ENCODE measurements around the gene KLHDC4.

Gene KLHDC4

GRCh38 chr16:87697792-87698191 is 68.0 kb downstream of the KLHDC4 start:
- Histone ChIP-seq H3K9me3 (ENCODE audit: control insufficient read depth, low read length) (no peaks in the 10 kb centered on the region), H2BK15ac (ENCODE audit: low read depth, poor library complexity, severe bottlenecking) (no peak overlapping the region), H2AK5ac (ENCODE audit: low read length, severe bottlenecking) (no peak overlapping the region), H3K18ac (ENCODE audit: low read depth in 1 of 2, low read length in 2 of 2) (no peak overlapping the region), H4K91ac (ENCODE audit: low read length) (no peak overlapping the region), H3K9ac (ENCODE audit: low read length) (no peak overlapping the region), H3K14ac (ENCODE audit: low read length in 2 of 2) (no peak overlapping the region), H2BK120ac (ENCODE audit: low read depth, low read length) (no peak overlapping the region), H3K27me3 (ENCODE audit: control insufficient read depth in 1 of 2, insufficient read depth in 1 of 2, low read length in 2 of 2) (no peaks in the 10 kb centered on the region), H3K4ac (ENCODE audit: low read depth in 1 of 2, low read length in 2 of 2) (no peak overlapping the region), H2AFZ (ENCODE audit: low read depth, low read length) (no peak overlapping the region), H4K8ac (ENCODE audit: low read length) (no peak overlapping the region), H2BK5ac (ENCODE audit: low read depth, low read length, poor library complexity, severe bottlenecking) (no peak overlapping the region), H3K4me1 (ENCODE audit: control insufficient read depth, insufficient read depth, low read depth, low read length) (peaks cover 3% of the 10 kb centered on the region), H3K4me2 (ENCODE audit: low read length, poor library complexity, severe bottlenecking) (no peak overlapping the region), H3K36me3 (ENCODE audit: control insufficient read depth in 1 of 2, insufficient read depth in 2 of 2, low read depth in 1 of 2, low read length in 2 of 2) (peaks cover 15 to 77% of the 10 kb centered on the region in 2 experiments), H2BK12ac (ENCODE audit: low read length in 2 of 2) (no peak overlapping the region), H3K4me3 (ENCODE audit: insufficient read depth in 1 of 2, low read depth in 1 of 2, low read length in 2 of 2) (no peak overlapping the region), H3K27ac (ENCODE audit: low read length, poor library complexity, severe bottlenecking) (no peak overlapping the region), H3K79me1 (replicated peaks; ENCODE audit: low read length, poor library complexity, severe bottlenecking) (no peaks in the 10 kb centered on the region), H3K23ac (ENCODE audit: low read length in 2 of 2) (no peak overlapping the region)
- 93% methylated on average over 14 of the region's 14 CpGs for WGBS
- no peak for DNase-seq

GRCh38 chr16:87697256-87697655 is 68.5 kb downstream of the KLHDC4 start:
- H4K91ac ChIP-seq (ENCODE audit: low read length) = no peak overlapping the region
- no peaks in the 10 kb centered on the region for H3K9me3 ChIP-seq (ENCODE audit: control insufficient read depth, low read length)
- H2AFZ ChIP-seq (ENCODE audit: low read depth, low read length) = no peak overlapping the region
- H2AK5ac ChIP-seq (ENCODE audit: low read length, severe bottlenecking) = no peak overlapping the region
- no peak overlapping the region for H3K18ac ChIP-seq (ENCODE audit: low read depth in 1 of 2, low read length in 2 of 2)
- no peak overlapping the region for H3K4ac ChIP-seq (ENCODE audit: low read depth in 1 of 2, low read length in 2 of 2)
- no peak overlapping the region for H3K23ac ChIP-seq (ENCODE audit: low read length in 2 of 2)
- H3K27me3 ChIP-seq (ENCODE audit: control insufficient read depth in 1 of 2, insufficient read depth in 1 of 2, low read length in 2 of 2) = peaks cover 0 to 4% of the 10 kb centered on the region in 2 experiments
- no peak overlapping the region for H4K8ac ChIP-seq (ENCODE audit: low read length)
- H3K9ac ChIP-seq (ENCODE audit: low read length) = no peak overlapping the region
- DNase-seq = no peak
- H2BK5ac ChIP-seq (ENCODE audit: low read depth, low read length, poor library complexity, severe bottlenecking) = no peak overlapping the region
- H3K4me1 ChIP-seq (ENCODE audit: control insufficient read depth, insufficient read depth, low read depth, low read length) = peaks cover 5% of the 10 kb centered on the region
- H3K4me3 ChIP-seq (ENCODE audit: insufficient read depth in 1 of 2, low read depth in 1 of 2, low read length in 2 of 2) = no peak overlapping the region
- no peak overlapping the region for H2BK15ac ChIP-seq (ENCODE audit: low read depth, poor library complexity, severe bottlenecking)
- peaks cover 12 to 73% of the 10 kb centered on the region in 2 experiments for H3K36me3 ChIP-seq (ENCODE audit: control insufficient read depth in 1 of 2, insufficient read depth in 2 of 2, low read depth in 1 of 2, low read length in 2 of 2)
- no peak overlapping the region for H2BK12ac ChIP-seq (ENCODE audit: low read length in 2 of 2)
- H3K14ac ChIP-seq (ENCODE audit: low read length in 2 of 2) = no peak overlapping the region
- no peaks in the 10 kb centered on the region for H3K79me1 ChIP-seq (replicated peaks; ENCODE audit: low read length, poor library complexity, severe bottlenecking)
- H3K4me2 ChIP-seq (ENCODE audit: low read length, poor library complexity, severe bottlenecking) = no peak overlapping the region
- WGBS = 98% methylated on average over 21 of the region's 21 CpGs
- H3K27ac ChIP-seq (ENCODE audit: low read length, poor library complexity, severe bottlenecking) = no peak overlapping the region
- H2BK120ac ChIP-seq (ENCODE audit: low read depth, low read length) = no peak overlapping the region

GRCh38 chr16:87696726-87697125 is 69.1 kb downstream of the KLHDC4 start:
- Histone ChIP-seq H4K91ac (ENCODE audit: low read length) (no peak overlapping the region), H2BK15ac (ENCODE audit: low read depth, poor library complexity, severe bottlenecking) (no peak overlapping the region), H2BK120ac (ENCODE audit: low read depth, low read length) (no peak overlapping the region), H3K79me1 (replicated peaks; ENCODE audit: low read length, poor library complexity, severe bottlenecking) (no peaks in the 10 kb centered on the region), H3K18ac (ENCODE audit: low read depth in 1 of 2, low read length in 2 of 2) (no peak overlapping the region), H3K9ac (ENCODE audit: low read length) (no peak overlapping the region), H3K23ac (ENCODE audit: low read length in 2 of 2) (no peak overlapping the region), H3K4me2 (ENCODE audit: low read length, poor library complexity, severe bottlenecking) (no peak overlapping the region), H3K14ac (ENCODE audit: low read length in 2 of 2) (no peak overlapping the region), H3K36me3 (ENCODE audit: control insufficient read depth in 1 of 2, insufficient read depth in 2 of 2, low read depth in 1 of 2, low read length in 2 of 2) (peaks cover 12 to 68% of the 10 kb centered on the region in 2 experiments), H3K9me3 (ENCODE audit: control insufficient read depth, low read length) (no peaks in the 10 kb centered on the region), H3K4me1 (ENCODE audit: control insufficient read depth, insufficient read depth, low read depth, low read length) (peaks cover 5% of the 10 kb centered on the region), H2AK5ac (ENCODE audit: low read length, severe bottlenecking) (no peak overlapping the region), H2BK12ac (ENCODE audit: low read length in 2 of 2) (no peak overlapping the region), H2AFZ (ENCODE audit: low read depth, low read length) (no peak overlapping the region), H4K8ac (ENCODE audit: low read length) (no peak overlapping the region), H3K27me3 (ENCODE audit: control insufficient read depth in 1 of 2, insufficient read depth in 1 of 2, low read length in 2 of 2) (peaks cover 0 to 9% of the 10 kb centered on the region in 2 experiments), H3K27ac (ENCODE audit: low read length, poor library complexity, severe bottlenecking) (no peak overlapping the region), H3K4ac (ENCODE audit: low read depth in 1 of 2, low read length in 2 of 2) (no peak overlapping the region), H3K4me3 (ENCODE audit: insufficient read depth in 1 of 2, low read depth in 1 of 2, low read length in 2 of 2) (no peak overlapping the region), H2BK5ac (ENCODE audit: low read depth, low read length, poor library complexity, severe bottlenecking) (no peak overlapping the region)
- 95% methylated on average over 18 of the region's 18 CpGs for WGBS
- DNase-seq = no peak

GRCh38 chr16:87695534-87695933 is 70.3 kb downstream of the KLHDC4 start:
- Histone ChIP-seq H3K9me3 (ENCODE audit: control insufficient read depth, low read length) (no peaks in the 10 kb centered on the region), H3K4me1 (ENCODE audit: control insufficient read depth, insufficient read depth, low read depth, low read length) (peaks cover 5% of the 10 kb centered on the region), H3K23ac (ENCODE audit: low read length in 2 of 2) (no peak overlapping the region), H2AK5ac (ENCODE audit: low read length, severe bottlenecking) (no peak overlapping the region), H3K36me3 (ENCODE audit: control insufficient read depth in 1 of 2, insufficient read depth in 2 of 2, low read depth in 1 of 2, low read length in 2 of 2) (peaks cover 12 to 57% of the 10 kb centered on the region in 2 experiments), H2BK15ac (ENCODE audit: low read depth, poor library complexity, severe bottlenecking) (no peak overlapping the region), H2BK120ac (ENCODE audit: low read depth, low read length) (no peak overlapping the region), H4K8ac (ENCODE audit: low read length) (no peak overlapping the region), H3K27me3 (ENCODE audit: control insufficient read depth in 1 of 2, insufficient read depth in 1 of 2, low read length in 2 of 2) (peaks cover 0 to 21% of the 10 kb centered on the region in 2 experiments), H3K14ac (ENCODE audit: low read length in 2 of 2) (no peak overlapping the region), H2BK12ac (ENCODE audit: low read length in 2 of 2) (no peak overlapping the region), H4K91ac (ENCODE audit: low read length) (no peak overlapping the region), H3K4me2 (ENCODE audit: low read length, poor library complexity, severe bottlenecking) (no peak overlapping the region), H3K4me3 (ENCODE audit: insufficient read depth in 1 of 2, low read depth in 1 of 2, low read length in 2 of 2) (no peak overlapping the region), H3K79me1 (replicated peaks; ENCODE audit: low read length, poor library complexity, severe bottlenecking) (no peaks in the 10 kb centered on the region), H3K9ac (ENCODE audit: low read length) (no peak overlapping the region), H3K27ac (ENCODE audit: low read length, poor library complexity, severe bottlenecking) (no peak overlapping the region), H3K4ac (ENCODE audit: low read depth in 1 of 2, low read length in 2 of 2) (no peak overlapping the region), H2AFZ (ENCODE audit: low read depth, low read length) (no peak overlapping the region), H2BK5ac (ENCODE audit: low read depth, low read length, poor library complexity, severe bottlenecking) (no peak overlapping the region), H3K18ac (ENCODE audit: low read depth in 1 of 2, low read length in 2 of 2) (no peak overlapping the region)
- DNase-seq = no peak
- 94% methylated on average over 12 of the region's 12 CpGs for WGBS
